Activated CD4-positive, alpha-beta T cell treated with anti-CD3 and anti-CD28 coated beads, Interleukin-2, amount 10 ng/mL, durations not matched to agents 7 days and 5 days (primary cell): ENCODE results near the gene H3-3A. TPM values are rescaled to one million over a fixed set of nuclear protein-coding genes. Genes with fewer than 3 reads are reported as not detected.

Experiments
- CTCF ChIA-PET: fragments of 350-600 bp; sonication (Branson Sonifier 250); formaldehyde crosslinking; loops from one replicate; lab custom pipeline; 2021; ENCODE audit warnings: antibody characterized with exemption; lab: Charles Lee
- POLR2A ChIA-PET: fragments of 350-600 bp; sonication (Branson Sonifier 250); formaldehyde crosslinking; loops from one replicate; lab custom pipeline; 2021; ENCODE audit warnings: antibody characterized with exemption; lab: Charles Lee
- DNase-seq: peaks from one replicate; pipeline ENCODE4 v3.0.0-alpha.2; 2020
- H3K27ac Mint-ChIP-seq: one replicate; pipeline ENCODE4 v1.8.0; 2021; ENCODE audit warnings: mild to moderate bottlenecking, moderate library complexity, mixed read lengths
- H3K27me3 Mint-ChIP-seq: one replicate; pipeline ENCODE4 v1.8.0; 2021; ENCODE audit warnings: mixed read lengths
- H3K36me3 Mint-ChIP-seq: one replicate; pipeline ENCODE4 v1.8.0; 2021; ENCODE audit warnings: low read depth, mixed read lengths
- H3K4me1 Mint-ChIP-seq: one replicate; pipeline ENCODE4 v1.8.0; 2021; ENCODE audit warnings: mixed read lengths
- H3K4me3 Mint-ChIP-seq: one replicate; pipeline ENCODE4 v1.8.0; 2021; ENCODE audit warnings: mild to moderate bottlenecking, moderate library complexity, mixed read lengths
- H3K9me3 Mint-ChIP-seq: one replicate; pipeline ENCODE4 v1.8.0; 2021; ENCODE audit warnings: mixed read lengths
- total RNA-seq, 2 experiments: library from RNA; stranded (reverse); gene quantifications; one replicate each; pipeline ENCODE4 v1.2.3, GENCODE V29; 2021

H3-3A gene
- 100 to 1,000 TPM; 651 to 657 TPM for total RNA-seq

DNA sequence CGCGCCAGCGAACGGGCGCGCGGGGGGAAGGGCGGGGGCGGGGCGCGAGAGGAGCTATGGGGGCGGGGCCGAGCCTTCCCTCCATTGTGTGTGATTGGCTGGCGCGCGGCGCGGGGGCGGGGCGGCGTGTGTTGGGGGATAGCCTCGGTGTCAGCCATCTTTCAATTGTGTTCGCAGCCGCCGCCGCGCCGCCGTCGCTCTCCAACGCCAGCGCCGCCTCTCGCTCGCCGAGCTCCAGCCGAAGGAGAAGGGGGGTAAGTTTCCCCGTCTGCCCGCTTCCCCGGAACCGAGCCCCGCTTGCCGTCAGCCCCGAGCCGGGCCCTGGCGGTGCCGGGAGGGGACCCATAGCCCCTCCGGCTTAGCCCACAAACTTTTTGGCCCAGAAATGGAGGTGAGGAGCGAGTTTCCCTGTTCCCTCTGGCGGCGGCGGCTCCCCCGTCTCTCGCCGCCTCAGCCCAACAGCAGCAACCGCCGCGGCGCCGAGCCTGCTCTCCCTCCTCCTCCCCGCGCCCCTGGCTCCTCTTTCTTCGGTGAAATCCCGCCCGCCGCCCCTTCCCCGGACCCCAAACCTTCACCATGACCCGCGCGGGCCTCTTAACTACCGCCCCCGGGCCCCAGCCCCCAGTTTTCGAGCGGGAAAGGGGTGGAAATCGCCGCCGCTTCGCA is at the start of gene H3-3A:
Gene H3-3A, plus strand, starts transcription at position 159 of the 666 bp plus-strand sequence. CDS start 1,636 bp downstream, outside the sequence.
- Mint-ChIP-seq H3K27ac (peak within 1 kb of the TSS; percentile 100), H3K36me3 (peaks cover 47% of the 10 kb centered on the region), H3K4me3 (peak within 1 kb of the TSS; percentile 100), H3K4me1 (peaks cover 42% of the 10 kb centered on the region), H3K9me3 (no peaks in the 10 kb centered on the region), H3K27me3 (no peaks in the 10 kb centered on the region)
- POLR2A ChIA-PET, result interaction anchor here (0.7 to 2.2 kb wide), 5 partner anchors 13 to 595 kb away, joined by 3 to 25 read pairs (median 3); partner anchors contain the start of genes SDE2 and SRP9
- CTCF ChIA-PET, result interaction anchor here (1.0 to 2.6 kb wide), 5 partner anchors 10 to 72 kb away, joined by 3 to 10 read pairs (median 5); partner anchors contain the start of gene SDE2
- peak; percentile 97 for DNase-seq

DNA sequence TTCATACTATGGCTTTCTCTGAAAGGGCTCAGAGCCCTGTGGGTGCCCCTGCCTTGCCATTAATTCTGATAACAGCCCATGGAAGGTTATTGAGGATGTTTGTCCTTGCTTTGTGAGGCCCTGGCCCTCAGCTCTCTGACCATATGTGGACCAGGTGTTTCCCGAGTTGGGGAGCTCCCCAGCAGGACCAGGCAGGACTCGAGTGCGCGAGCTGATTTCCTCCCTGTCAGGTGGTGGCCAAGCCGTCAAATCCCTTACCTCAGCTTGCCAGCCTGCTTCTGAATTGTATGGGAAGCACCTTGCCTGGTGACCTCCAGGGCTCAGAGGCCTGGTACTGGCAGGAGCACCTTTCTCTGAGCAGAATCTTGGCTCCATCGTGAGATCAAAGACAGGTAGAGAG is 45.4 kb upstream of the H3-3A start:
- Mint-ChIP-seq H3K9me3 (no peaks in the 10 kb centered on the region), H3K27me3 (no peaks in the 10 kb centered on the region), H3K4me3 (no peak overlapping the region), H3K36me3 (no peaks in the 10 kb centered on the region), H3K4me1 (no peaks in the 10 kb centered on the region), H3K27ac (no peak overlapping the region)
- POLR2A ChIA-PET, result no interaction called here
- CTCF ChIA-PET, result interaction anchor here (0.6 to 1.0 kb wide), 2 partner anchors 9 to 572 kb away, joined by 3 read pairs; no protein-coding TSS in a partner anchor
- DNase-seq, result no peak

DNA sequence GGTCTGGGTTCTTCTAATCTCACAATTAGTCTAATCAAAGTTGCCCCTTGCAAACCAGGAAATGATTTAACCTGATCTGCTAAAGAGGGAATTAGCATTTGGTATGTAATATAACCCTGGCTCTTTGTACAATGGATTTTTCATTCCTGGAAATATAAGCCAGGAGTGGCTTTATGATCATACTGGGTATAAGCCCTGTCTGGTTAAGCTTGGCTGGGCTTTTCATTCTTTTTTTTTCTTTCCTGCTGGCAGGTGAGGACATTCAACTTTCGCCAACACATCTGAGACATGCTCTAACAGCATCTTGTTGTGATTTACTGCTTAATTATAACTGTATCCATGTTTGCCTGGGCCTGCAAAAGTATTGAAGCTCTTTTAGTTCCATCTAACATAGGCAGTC is 42.9 kb upstream of the H3-3A start:
- DNase-seq, result no peak

DNA sequence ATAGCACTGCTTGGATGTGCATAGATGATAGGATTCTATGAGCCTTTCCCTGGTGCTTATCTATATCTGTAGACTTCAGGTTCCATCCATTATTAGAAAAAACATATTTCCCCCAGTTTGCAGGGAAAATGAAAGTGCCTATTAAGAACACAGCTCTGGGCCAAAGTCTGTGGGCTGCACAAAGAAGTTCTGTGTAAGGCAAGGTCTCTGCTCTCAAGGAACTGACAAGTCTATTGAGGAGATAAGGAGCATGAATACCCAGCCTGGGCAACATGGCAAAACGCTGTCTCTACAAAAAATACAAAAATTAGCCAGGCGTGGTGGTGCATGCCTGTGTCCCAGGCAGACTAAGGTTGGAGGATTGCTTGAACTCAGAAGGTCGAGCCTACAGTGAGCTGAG is 41.1 kb upstream of the H3-3A start:
- no peak overlapping the region for H3K27ac Mint-ChIP-seq
- no peaks in the 10 kb centered on the region for H3K4me1 Mint-ChIP-seq
- no peaks in the 10 kb centered on the region for H3K9me3 Mint-ChIP-seq
- no peak for DNase-seq
- no peak overlapping the region for H3K4me3 Mint-ChIP-seq
- no peaks in the 10 kb centered on the region for H3K36me3 Mint-ChIP-seq
- no peaks in the 10 kb centered on the region for H3K27me3 Mint-ChIP-seq
- ChIA-PET POLR2A (no interaction called here), CTCF (interaction anchor here (0.6 kb wide), 1 partner anchor 20 kb away, joined by 3 read pairs; no protein-coding TSS in a partner anchor)

More for the DNA sequence above, 42.9 kb upstream of the H3-3A start:
- H3K36me3 Mint-ChIP-seq, result no peaks in the 10 kb centered on the region
- CTCF ChIA-PET, result interaction anchor here (0.6 kb wide), 2 partner anchors 210 to 264 kb away, joined by 3 read pairs; partner anchors contain the start of gene EPHX1
- H3K4me3 Mint-ChIP-seq, result no peak overlapping the region
- no peaks in the 10 kb centered on the region for H3K4me1 Mint-ChIP-seq
- POLR2A ChIA-PET, result no interaction called here
- H3K27ac Mint-ChIP-seq, result no peak overlapping the region
- H3K27me3 Mint-ChIP-seq, result no peaks in the 10 kb centered on the region
- H3K9me3 Mint-ChIP-seq, result no peaks in the 10 kb centered on the region

DNA sequence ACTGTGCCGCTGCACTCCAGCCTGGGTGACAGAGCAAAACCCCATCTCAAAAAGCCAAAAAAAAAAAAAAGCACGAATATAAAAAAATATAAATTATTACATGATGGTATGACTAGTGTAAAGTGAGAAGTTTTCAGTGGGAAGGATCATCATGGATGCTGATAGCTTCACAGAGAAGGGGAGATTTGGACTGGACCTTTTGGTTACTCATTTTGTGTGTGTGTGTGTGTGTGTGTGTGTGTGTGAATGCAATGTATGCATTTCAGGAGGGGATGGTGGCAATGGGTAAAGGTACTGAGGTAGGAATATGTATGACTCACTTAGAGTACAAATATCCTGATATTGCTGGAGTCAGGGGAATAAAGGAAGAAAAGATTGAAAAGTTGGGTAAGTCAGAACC is 40.7 kb upstream of the H3-3A start:
- H3K27ac Mint-ChIP-seq, result no peak overlapping the region

DNA sequence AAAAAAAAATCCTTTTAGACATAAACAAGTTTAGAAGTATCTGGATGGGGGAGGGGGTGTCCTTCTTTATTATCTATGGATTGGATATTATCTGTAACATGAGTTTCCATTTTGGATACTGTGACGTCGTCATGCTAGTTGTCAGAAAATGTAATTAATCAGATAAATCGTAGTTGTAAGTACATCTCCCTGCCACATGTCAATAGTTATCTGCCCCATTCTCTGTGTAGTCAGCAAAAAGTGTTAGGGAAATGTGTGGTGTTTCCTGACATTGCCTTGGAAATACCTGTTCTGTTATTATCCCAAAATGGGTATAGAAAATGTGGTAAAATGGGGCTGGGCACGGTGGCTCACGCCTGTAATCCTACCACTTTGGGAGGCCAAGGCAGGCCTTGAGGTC is 38.8 kb upstream of the H3-3A start:
- H3K27me3 Mint-ChIP-seq, result no peaks in the 10 kb centered on the region
- H3K4me3 Mint-ChIP-seq, result no peak overlapping the region
- ChIA-PET CTCF (no interaction called here), POLR2A (interaction anchor here (0.6 kb wide), 1 partner anchor 18 kb away, joined by 3 read pairs; no protein-coding TSS in a partner anchor)
- H3K36me3 Mint-ChIP-seq, result no peaks in the 10 kb centered on the region
- H3K9me3 Mint-ChIP-seq, result no peaks in the 10 kb centered on the region
- H3K4me1 Mint-ChIP-seq, result peaks cover 4% of the 10 kb centered on the region
- DNase-seq, result no peak
- no peak overlapping the region for H3K27ac Mint-ChIP-seq

More for the DNA sequence above, 40.7 kb upstream of the H3-3A start:
- H3K4me3 Mint-ChIP-seq, result no peak overlapping the region
- H3K36me3 Mint-ChIP-seq, result no peaks in the 10 kb centered on the region
- ChIA-PET POLR2A (no interaction called here), CTCF (interaction anchor here (0.6 kb wide), 1 partner anchor 19 kb away, joined by 3 read pairs; no protein-coding TSS in a partner anchor)
- peaks cover 2% of the 10 kb centered on the region for H3K4me1 Mint-ChIP-seq
- no peak for DNase-seq
- H3K27me3 Mint-ChIP-seq, result no peaks in the 10 kb centered on the region
- no peaks in the 10 kb centered on the region for H3K9me3 Mint-ChIP-seq

DNA sequence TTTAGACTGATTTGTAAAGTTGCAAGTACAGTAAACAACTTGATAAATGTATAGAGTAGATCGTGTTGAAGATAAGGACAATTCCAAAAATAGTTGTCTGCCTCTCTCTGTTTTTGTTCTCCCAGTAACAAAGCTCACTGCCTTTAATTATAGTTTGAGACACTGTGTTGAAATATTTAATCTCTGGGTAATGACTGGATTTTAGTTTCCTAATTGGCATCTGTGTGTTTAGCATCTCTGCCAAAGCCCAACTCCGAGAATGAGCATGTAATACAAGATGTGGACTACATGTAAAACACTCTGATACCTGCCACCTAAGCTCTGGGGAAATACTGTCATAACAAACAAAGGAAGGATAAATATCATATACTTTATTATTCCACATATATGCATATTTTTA is 35.7 kb upstream of the H3-3A start:
- H3K36me3 Mint-ChIP-seq, result no peaks in the 10 kb centered on the region
- H3K4me3 Mint-ChIP-seq, result no peak overlapping the region
- CTCF ChIA-PET, result interaction anchor here (0.7 to 1.3 kb wide), 3 partner anchors 10 to 542 kb away, joined by 3 read pairs; no protein-coding TSS in a partner anchor
- H3K27ac Mint-ChIP-seq, result no peak overlapping the region
- H3K9me3 Mint-ChIP-seq, result no peaks in the 10 kb centered on the region
- DNase-seq, result no peak
- H3K27me3 Mint-ChIP-seq, result no peaks in the 10 kb centered on the region
- POLR2A ChIA-PET, result no interaction called here
- H3K4me1 Mint-ChIP-seq, result peaks cover 4% of the 10 kb centered on the region

DNA sequence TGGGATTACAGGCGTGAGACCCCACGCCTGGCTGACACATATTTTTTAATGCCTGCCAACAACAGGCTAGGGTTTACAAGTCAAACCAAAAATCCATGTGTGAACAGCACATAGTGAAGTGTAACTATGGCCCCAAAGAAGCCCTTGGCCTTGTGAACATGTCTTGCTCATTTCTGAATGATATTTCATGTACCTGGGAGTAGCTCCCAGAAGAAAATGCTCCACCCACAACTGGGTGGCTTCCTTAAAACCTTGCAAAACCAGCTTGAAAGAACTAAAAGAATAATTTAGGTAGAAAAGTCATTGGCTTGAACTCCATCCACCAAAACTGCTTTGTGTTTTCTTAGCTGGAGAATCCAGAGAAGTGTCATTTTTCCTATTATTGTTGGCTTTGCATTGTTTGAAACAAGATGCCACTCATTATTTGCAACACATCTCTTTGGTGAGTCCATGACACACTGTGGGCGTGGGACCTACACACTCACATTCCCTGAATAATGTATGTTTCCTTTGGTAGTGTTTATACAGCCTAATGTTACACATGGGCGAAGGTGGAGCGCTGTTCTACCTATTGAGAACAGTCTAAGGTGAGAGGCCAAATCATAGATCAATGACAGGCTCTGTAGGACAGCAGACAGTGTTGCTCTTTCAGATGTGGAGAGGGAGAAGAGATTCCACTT is 34.8 kb upstream of the H3-3A start:
- H3K4me1 Mint-ChIP-seq, result peaks cover 4% of the 10 kb centered on the region
- no peak overlapping the region for H3K27ac Mint-ChIP-seq
- CTCF ChIA-PET, result interaction anchor here (1.1 kb wide), 1 partner anchor 9 kb away, joined by 3 read pairs; no protein-coding TSS in a partner anchor
- no peaks in the 10 kb centered on the region for H3K36me3 Mint-ChIP-seq
- H3K27me3 Mint-ChIP-seq, result peaks cover 5% of the 10 kb centered on the region
- H3K4me3 Mint-ChIP-seq, result no peak overlapping the region
- no peaks in the 10 kb centered on the region for H3K9me3 Mint-ChIP-seq
- no peak for DNase-seq
- POLR2A ChIA-PET, result no interaction called here

DNA sequence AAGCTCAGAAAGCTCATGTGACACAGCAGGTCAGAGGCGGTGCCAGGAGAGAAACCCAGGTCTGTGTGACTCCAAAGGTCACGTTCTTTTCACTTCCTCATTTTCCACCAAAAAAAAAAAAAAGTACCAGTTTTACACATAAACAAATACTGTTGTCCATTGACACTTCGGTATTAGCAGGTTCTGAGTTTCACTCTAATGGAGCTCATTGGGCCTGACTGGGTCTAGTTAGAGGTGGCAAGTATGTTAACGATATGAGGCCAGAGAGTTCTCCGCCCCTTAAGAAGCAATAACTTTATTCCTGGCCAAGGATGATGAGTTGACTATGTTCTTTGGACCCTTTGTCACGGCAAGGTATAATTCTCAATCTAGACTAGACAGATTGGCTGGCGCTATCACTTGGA is 33.4 kb upstream of the H3-3A start:
- Mint-ChIP-seq H3K9me3 (no peaks in the 10 kb centered on the region), H3K4me1 (peaks cover 4% of the 10 kb centered on the region), H3K27ac (no peak overlapping the region), H3K36me3 (no peaks in the 10 kb centered on the region), H3K27me3 (peaks cover 5% of the 10 kb centered on the region), H3K4me3 (no peak overlapping the region)
- POLR2A ChIA-PET, result interaction anchor here (0.6 kb wide), 1 partner anchor 227 kb away, joined by 4 read pairs; no protein-coding TSS in a partner anchor
- CTCF ChIA-PET, result interaction anchor here (0.6 to 1.3 kb wide), 4 partner anchors 24 to 467 kb away, joined by 3 to 6 read pairs (median 4); no protein-coding TSS in a partner anchor
- no peak for DNase-seq

DNA sequence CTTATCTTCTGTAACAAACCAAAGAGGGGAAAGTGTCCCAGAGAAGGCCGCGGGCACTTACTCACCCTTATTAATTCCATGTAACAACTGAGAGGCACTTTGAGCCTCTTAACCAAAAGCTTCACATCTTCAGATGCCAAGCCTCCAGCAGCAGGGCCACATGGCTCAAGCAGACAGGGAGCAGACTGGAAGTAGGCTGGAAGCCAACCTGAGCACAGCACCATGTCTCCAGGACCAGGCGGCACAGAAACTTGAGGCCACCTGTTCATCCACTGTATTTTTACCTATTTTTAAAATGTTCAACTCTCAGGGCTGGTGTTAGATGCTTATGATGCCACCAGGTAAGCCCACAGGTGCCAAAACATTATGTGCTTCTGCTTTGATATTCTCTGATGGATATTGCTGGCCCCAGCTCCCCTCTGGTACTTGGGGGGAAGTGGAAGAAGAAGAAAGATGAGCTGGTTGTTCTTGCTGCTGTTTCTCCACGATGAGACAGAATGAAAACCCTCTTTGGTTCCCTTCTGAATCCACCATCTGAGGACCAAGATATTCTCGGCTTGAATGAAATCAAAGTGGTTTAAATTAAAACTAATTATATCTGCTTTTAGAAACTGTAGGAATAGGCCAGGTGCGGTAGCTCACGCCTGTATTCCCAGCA is 32.8 kb upstream of the H3-3A start:
- no peaks in the 10 kb centered on the region for H3K9me3 Mint-ChIP-seq
- H3K36me3 Mint-ChIP-seq, result no peaks in the 10 kb centered on the region

DNA sequence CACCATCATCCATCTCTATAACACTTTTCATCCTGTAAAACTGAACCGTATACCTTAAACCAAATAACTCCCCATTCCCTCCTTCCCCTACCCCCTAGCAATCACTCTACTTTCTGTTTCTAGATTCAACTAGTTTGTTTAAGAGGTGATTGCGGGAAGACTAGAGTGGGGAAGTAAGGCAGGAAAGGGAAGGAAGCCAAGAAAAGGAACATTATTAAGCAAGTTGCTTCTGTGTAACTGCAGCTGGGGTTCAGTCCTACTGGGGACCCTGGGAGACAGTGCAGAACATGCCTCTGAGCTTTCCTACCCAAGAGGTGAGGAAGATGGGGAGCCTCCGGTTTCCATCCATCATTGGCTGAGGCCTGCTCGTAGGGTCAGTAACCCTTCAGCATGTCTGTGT is 28.9 kb upstream of the H3-3A start:
- Mint-ChIP-seq H3K27me3 (peaks cover 5% of the 10 kb centered on the region), H3K36me3 (no peaks in the 10 kb centered on the region), H3K4me3 (no peak overlapping the region), H3K27ac (no peak overlapping the region), H3K4me1 (no peaks in the 10 kb centered on the region), H3K9me3 (no peaks in the 10 kb centered on the region)
- POLR2A ChIA-PET, result no interaction called here
- DNase-seq, result no peak
- CTCF ChIA-PET, result interaction anchor here (1.1 kb wide), 1 partner anchor 11 kb away, joined by 3 read pairs; no protein-coding TSS in a partner anchor

More for the DNA sequence above, 32.8 kb upstream of the H3-3A start:
- Mint-ChIP-seq H3K27ac (no peak overlapping the region), H3K27me3 (peaks cover 5% of the 10 kb centered on the region), H3K4me3 (no peak overlapping the region), H3K4me1 (peaks cover 4% of the 10 kb centered on the region)
- POLR2A ChIA-PET, result no interaction called here
- no peak for DNase-seq
- CTCF ChIA-PET, result interaction anchor here (0.6 to 1.3 kb wide), 4 partner anchors 25 to 468 kb away, joined by 3 to 6 read pairs (median 4); no protein-coding TSS in a partner anchor

DNA sequence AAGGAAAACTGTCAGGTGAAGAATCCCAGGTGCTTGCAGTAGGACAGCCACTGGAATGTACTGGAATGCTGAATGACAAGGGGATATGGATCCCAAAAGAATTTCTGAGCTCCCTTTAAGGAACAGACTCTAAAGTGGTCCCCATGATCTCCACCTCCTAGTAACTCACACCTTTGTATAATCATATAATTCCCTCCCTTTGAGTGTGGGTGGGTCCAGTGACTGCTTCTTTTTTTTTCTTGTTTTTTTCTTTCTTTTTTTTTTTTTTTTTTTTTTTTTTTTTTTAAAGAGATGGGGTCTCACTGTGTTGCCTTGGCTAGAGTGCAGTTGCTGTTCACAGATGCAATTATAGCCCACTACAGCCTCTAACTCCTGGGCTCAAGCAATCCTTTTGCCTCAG is 28.5 kb upstream of the H3-3A start:
- DNase-seq, result no peak
- CTCF ChIA-PET, result interaction anchor here (1.1 kb wide), 1 partner anchor 11 kb away, joined by 3 read pairs; no protein-coding TSS in a partner anchor
- POLR2A ChIA-PET, result no interaction called here
- H3K4me1 Mint-ChIP-seq, result no peaks in the 10 kb centered on the region
- H3K27ac Mint-ChIP-seq, result no peak overlapping the region
- peaks cover 5% of the 10 kb centered on the region for H3K27me3 Mint-ChIP-seq
- no peaks in the 10 kb centered on the region for H3K9me3 Mint-ChIP-seq
- no peak overlapping the region for H3K4me3 Mint-ChIP-seq
- H3K36me3 Mint-ChIP-seq, result no peaks in the 10 kb centered on the region
